DND-41 (cell line): ENCODE results near the gene CACUL1.

ENCODE experiments used
- EZH2 ChIP-seq: IDR thresholded peaks from 3 replicates; pipeline ENCODE4 v1.6.1; 2012; ENCODE audit warnings: borderline replicate concordance, low read depth, mild to moderate bottlenecking, moderate library complexity, low read length, inconsistent platforms; ENCODE audit not compliant: severe bottlenecking
- TF ChIP-seq, protein P1 (sequence below): IDR thresholded peaks from 2 replicates; pipeline ENCODE4 v1.5.1; 2012; ENCODE audit warnings: borderline replicate concordance, low read length, moderate library complexity, mild to moderate bottlenecking; ENCODE audit not compliant: poor library complexity, severe bottlenecking; ENCODE audit errors: extremely low read depth

DNA sequence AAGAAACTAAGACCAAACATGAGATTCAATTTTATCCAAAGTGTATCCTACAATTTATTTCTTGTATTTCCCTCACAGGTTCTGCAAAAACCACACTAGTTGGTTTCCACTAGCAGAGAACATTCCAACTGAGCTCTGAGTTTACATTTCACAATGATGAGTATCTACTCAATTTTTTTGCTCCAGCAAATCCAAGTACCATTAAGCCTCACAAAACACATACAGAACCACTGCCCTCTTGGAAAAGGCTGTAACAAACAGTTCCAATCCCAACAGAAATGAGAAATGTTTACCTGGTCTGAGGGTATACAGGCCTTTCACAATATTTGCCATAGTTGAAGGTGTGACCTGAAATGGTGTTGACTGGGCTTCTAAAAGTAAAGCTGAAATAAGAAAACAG is 59.9 kb downstream of the CACUL1 start:
- TF ChIP-seq, protein P1, sequence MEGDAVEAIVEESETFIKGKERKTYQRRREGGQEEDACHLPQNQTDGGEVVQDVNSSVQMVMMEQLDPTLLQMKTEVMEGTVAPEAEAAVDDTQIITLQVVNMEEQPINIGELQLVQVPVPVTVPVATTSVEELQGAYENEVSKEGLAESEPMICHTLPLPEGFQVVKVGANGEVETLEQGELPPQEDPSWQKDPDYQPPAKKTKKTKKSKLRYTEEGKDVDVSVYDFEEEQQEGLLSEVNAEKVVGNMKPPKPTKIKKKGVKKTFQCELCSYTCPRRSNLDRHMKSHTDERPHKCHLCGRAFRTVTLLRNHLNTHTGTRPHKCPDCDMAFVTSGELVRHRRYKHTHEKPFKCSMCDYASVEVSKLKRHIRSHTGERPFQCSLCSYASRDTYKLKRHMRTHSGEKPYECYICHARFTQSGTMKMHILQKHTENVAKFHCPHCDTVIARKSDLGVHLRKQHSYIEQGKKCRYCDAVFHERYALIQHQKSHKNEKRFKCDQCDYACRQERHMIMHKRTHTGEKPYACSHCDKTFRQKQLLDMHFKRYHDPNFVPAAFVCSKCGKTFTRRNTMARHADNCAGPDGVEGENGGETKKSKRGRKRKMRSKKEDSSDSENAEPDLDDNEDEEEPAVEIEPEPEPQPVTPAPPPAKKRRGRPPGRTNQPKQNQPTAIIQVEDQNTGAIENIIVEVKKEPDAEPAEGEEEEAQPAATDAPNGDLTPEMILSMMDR, result no peak
- no peak for TF ChIP-seq EZH2
